ENCODE measurements around the gene FA2H. TPM values are rescaled to one million over a fixed set of nuclear protein-coding genes. Genes with fewer than 3 reads are reported as not detected.

The FA2H gene
- total RNA-seq, 1 donor from 2014 or later: 11.5 TPM

- no peak for DNase-seq (ENCODE audit: low read depth)
- H3K4me3 ChIP-seq (ENCODE audit: low read depth, low read length): peak overlapping the region; percentile 97
- TF ChIP-seq CTCF (conservative IDR thresholded peaks at IDR 0.05; ENCODE audit: low read depth, low read length): no peak
Observed at GRCh38 chr16:74667255-74667700, 107.3 kb downstream of the FA2H start.

GRCh38 chr16:74666425-74667254, 108.0 kb downstream of the FA2H start, which contains the start of gene RFWD3:
Gene RFWD3, minus strand, starts transcription at chr16:74666877. Its CDS starts 5,428 bp downstream, at chr16:74661449.
- peak within 1 kb of the TSS; percentile 97 for H3K4me3 ChIP-seq (ENCODE audit: low read depth, low read length)
- no peak for TF ChIP-seq CTCF (conservative IDR thresholded peaks at IDR 0.05; ENCODE audit: low read depth, low read length)
- DNase-seq (ENCODE audit: low read depth): peak; percentile 87

GRCh38 chr16:74666010-74666421, 108.6 kb downstream of the FA2H start:
- no peak for DNase-seq (ENCODE audit: low read depth)
- no peak for TF ChIP-seq CTCF (conservative IDR thresholded peaks at IDR 0.05; ENCODE audit: low read depth, low read length)

More at GRCh38 chr16:74666010-74666421, 108.6 kb downstream of the FA2H start:
- peak overlapping the region; percentile 97 for H3K4me3 ChIP-seq (ENCODE audit: low read depth, low read length)

Other genes starting within 250 kb of the FA2H start
- 59.5 and 72.1 TPM in 2 replicates for gene GLG1, start 167.7 kb downstream of the FA2H start, total RNA-seq
- 29.1 and 49.3 TPM in 2 replicates for gene RFWD3, start 107.9 kb downstream of the FA2H start, total RNA-seq
- 16.9 and 19.6 TPM in 2 replicates for gene MLKL, start 74.0 kb downstream of the FA2H start, total RNA-seq
- 14.6 and 16.3 TPM in 2 replicates for gene WDR59, start 210.3 kb upstream of the FA2H start, total RNA-seq
- gene ZNRF1, start 224.2 kb upstream of the FA2H start, total RNA-seq: 26.0 and 26.8 TPM in 2 replicates